Measurements from ENCODE around the gene RALB.

DNA sequence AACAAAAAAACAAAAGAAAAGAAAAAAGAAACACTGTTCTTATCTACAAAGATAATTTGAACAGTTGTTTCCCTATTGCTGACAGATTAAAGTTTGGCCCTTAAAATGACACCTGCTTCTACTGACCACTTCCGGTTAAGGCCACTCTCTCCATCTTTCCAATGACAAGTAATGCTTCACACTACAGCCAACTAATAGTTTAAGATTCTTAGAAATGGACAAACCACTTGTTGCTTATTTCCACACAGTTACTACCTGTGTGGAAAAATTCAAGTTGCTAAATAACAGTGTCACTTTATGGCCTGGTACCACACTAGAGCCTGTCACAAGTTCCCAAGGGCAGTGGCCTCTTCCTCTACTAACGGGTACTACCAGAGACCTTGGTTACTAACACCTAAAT is 31.9 kb upstream of the RALB start:
- TF ChIP-seq SREBF2 (IDR thresholded peaks at IDR 0.05) (no peak), CTCF (IDR thresholded peaks at IDR 0.05) (no peak), RNF2 (IDR thresholded peaks at IDR 0.05; ENCODE audit: borderline replicate concordance, low read depth) (no peak)

Measured in A549 (cell line).